ENCODE results near the gene RPL13.

The RPL13 gene

DNA sequence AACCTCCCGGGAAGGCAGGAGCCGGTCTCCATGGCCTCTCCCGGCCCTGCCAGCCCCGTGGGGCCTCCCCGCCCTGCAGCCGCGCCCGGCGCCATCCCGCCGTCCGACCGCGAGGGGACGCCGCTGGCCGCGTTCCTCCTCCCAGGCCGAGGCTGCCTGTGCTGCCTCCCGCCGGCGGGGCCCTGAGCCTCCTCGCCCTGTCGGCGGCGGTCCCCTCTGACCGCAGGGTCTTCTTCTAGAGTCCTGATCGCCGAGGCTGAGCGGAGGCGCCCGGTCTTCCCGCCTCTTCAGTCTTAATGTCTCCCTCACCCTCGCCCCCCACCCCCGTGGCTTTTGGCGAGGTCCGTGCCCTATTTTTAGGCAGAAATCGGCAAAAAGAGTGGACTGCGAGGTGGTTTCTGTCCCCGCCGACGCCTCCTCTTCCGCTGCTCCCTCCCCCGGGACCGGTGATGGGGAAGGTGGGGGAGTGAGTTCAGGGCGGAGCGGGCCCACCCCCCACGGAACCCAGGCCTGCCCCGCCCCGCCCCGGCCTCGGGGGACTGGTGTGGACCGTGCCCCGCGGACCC lies 14.3 kb downstream of the RPL13 start:
- TF ChIP-seq, protein P1, sequence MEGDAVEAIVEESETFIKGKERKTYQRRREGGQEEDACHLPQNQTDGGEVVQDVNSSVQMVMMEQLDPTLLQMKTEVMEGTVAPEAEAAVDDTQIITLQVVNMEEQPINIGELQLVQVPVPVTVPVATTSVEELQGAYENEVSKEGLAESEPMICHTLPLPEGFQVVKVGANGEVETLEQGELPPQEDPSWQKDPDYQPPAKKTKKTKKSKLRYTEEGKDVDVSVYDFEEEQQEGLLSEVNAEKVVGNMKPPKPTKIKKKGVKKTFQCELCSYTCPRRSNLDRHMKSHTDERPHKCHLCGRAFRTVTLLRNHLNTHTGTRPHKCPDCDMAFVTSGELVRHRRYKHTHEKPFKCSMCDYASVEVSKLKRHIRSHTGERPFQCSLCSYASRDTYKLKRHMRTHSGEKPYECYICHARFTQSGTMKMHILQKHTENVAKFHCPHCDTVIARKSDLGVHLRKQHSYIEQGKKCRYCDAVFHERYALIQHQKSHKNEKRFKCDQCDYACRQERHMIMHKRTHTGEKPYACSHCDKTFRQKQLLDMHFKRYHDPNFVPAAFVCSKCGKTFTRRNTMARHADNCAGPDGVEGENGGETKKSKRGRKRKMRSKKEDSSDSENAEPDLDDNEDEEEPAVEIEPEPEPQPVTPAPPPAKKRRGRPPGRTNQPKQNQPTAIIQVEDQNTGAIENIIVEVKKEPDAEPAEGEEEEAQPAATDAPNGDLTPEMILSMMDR (IDR thresholded peaks at IDR 0.05; ENCODE audit: borderline replicate concordance, control extremely low read depth, extremely low read depth, insufficient read depth, missing control alignments), result peak; percentile 95
- peak; percentile 93 for DNase-seq (ENCODE audit: low spot score)
- in situ Hi-C loops (cut with MboI; ENCODE audit: low sequenced_read_pairs, unreplicated experiment), result no loop called here

DNA sequence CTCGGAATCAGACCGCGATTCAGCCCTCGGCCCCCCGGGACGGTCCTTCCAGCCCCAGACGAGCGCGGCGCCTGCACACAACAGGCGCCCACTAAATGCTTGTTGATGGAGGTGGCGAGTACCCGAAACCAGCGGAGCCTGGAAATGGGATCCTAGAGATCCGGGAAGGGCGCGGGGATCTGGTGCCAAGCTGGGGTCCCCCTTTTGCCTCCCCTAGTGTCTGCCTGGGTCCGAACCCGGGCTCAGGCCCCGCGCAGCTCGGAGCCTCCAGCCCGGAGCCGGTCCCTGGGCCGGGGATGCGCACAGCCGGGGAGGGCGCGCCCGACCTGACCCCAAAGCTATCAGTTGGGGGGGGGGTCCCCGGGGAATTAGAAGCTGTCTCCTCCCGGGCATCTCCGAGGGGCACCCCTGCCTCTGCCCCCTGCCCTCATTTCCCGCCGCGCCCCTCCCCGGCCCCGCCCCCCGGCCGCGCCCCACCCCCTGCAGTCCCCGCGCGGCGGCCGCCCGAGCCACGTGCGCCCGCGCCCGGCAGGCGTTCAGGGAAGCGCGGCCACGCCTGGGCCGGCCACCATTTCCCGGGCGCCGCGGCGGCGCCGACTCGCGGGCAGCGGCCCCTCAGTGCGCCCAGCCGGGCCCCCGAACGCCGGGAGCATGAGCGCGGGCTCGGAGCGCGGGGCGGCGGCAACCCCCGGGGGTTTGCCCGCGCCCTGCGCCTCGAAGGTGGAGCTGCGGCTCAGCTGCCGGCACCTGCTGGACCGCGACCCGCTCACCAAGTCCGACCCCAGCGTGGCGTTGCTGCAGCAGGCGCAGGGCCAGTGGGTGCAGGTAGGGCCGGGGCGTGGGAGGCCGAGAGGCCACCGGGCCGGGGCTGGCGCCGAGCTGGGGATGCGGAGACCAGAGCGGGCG lies 15.0 kb downstream of the RPL13 start, which contains the start of gene CPNE7:
Gene CPNE7, plus strand, starts transcription at position 512 of the 906 bp plus-strand sequence. Its CDS starts 140 bp downstream, at position 652.
- in situ Hi-C loops (cut with MboI; ENCODE audit: low sequenced_read_pairs, unreplicated experiment), result no loop called here
- DNase-seq (ENCODE audit: low spot score), result peak; percentile 83

DNA sequence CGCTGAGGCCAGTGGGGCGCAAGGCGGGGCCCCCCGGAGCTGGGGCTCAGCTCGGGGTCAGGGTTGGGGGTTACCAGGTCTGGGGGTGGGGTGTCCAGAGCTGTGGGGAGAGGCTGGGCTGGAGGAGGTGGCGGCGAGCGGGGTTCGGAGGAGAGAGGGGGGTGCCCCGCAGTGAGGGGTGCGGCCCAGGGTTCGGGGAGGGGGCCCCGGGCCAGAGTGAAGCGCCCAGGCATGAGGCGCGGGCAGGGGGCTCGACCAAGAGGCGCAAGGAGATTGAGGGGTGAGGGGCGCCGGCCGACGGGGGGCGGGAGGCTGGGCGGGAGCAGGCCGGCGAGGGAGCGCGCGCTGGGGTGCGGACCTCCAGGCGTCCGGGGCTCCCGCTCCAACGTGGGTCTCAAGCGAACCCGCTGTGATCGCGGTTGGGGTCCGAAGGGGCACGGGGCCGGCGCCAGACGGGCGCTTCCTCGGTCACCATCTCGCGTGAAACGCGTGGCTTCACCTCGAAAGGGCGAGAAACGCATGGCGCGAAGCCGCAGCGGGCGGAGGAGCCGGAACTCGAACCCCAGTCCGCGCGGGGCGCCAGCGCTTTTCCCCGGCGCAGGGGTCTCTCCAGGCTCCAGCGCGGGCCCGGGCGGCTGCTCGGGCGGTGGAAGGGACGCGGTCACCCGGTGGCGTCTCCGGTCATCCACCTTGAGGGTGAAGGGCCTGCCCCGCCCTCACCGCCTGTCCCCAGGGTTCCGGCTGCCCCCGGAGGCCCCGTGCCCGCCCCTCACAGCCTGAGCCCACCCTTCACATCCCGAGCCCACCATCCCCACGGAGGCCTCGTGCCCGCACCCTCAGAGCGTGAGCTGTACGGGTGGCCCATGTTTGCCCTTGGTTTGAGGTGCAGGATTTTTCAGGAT lies 15.9 kb downstream of the RPL13 start:
- in situ Hi-C loops (cut with MboI; ENCODE audit: low sequenced_read_pairs, unreplicated experiment), result no loop called here

More for the DNA sequence above, 15.0 kb downstream of the RPL13 start, which contains the start of gene CPNE7:
- TF ChIP-seq, protein P1 (IDR thresholded peaks at IDR 0.05; ENCODE audit: borderline replicate concordance, control extremely low read depth, extremely low read depth, insufficient read depth, missing control alignments), result no peak

DNA sequence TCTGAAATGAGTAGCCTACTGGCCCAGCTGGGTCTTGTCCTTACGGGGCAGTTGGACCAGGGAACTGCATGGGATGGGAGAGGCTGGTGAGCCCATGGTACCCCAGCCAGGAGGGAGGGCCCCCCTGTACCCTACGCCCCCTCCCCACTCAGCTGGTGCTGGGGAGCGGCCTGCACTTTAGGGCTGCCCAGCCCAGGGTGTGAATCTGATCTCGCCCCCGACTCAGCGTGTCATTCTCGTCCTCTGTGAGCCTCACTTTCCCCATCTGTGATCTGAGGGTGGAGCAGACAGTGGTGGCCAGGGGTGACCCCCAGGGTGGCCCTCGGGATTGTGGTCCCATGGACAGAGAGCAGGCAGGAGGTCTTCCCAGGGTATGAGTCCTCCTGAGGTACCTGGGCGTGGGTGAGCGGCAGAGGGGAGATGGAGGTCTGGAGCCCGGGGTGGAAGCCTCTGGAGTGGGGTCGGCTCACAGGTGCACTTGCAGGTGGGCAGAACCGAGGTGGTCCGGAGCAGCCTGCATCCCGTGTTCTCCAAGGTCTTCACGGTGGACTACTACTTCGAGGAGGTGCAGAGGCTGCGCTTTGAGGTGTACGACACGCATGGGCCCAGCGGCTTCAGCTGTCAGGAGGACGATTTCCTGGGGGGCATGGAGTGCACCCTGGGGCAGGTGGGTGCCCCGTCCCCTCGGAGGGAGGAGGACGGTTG lies 16.7 kb downstream of the RPL13 start:
- TF ChIP-seq, protein P1 (IDR thresholded peaks at IDR 0.05; ENCODE audit: borderline replicate concordance, control extremely low read depth, extremely low read depth, insufficient read depth, missing control alignments), result no peak
- in situ Hi-C loops (cut with MboI; ENCODE audit: low sequenced_read_pairs, unreplicated experiment), result no loop called here
- no peak for DNase-seq (ENCODE audit: low spot score)

More for the DNA sequence above, 15.9 kb downstream of the RPL13 start:
- no peak for DNase-seq (ENCODE audit: low spot score)
- TF ChIP-seq, protein P1 (IDR thresholded peaks at IDR 0.05; ENCODE audit: borderline replicate concordance, control extremely low read depth, extremely low read depth, insufficient read depth, missing control alignments), result no peak

DNA sequence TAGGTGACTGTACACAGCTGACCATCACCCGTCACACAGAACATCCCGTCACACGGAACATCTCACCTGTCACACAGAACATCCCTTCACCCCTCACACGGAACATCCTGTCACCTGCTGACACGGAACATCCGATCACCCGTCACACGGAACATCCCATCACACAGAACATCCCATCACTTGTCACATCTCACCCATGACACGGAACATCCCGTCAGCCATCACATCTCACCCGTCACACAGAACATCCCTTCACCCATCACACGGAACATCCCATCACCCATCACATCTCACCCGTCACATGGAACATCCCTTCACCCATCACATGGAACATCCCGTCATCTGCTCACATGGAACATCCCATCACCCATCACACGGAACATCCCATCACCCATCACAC lies 18.9 kb downstream of the RPL13 start:
- in situ Hi-C loops (cut with MboI; ENCODE audit: low sequenced_read_pairs, unreplicated experiment), result no loop called here
- DNase-seq (ENCODE audit: low spot score), result no peak
- TF ChIP-seq, protein P1 (IDR thresholded peaks at IDR 0.05; ENCODE audit: borderline replicate concordance, control extremely low read depth, extremely low read depth, insufficient read depth, missing control alignments), result no peak
